Mesendoderm (in vitro differentiated cells): ENCODE data around the gene PET100.

ENCODE experiments used
- DNase-seq: peaks from one replicate; pipeline ENCODE4 v3.0.0; 2013
- H2AK5ac ChIP-seq: 2 replicates; pipeline ENCODE4 v1.6.1; 2013; ENCODE audit warnings: low read length, inconsistent platforms
- H2BK120ac ChIP-seq: 2 replicates; pipeline ENCODE4 v1.6.1; 2013; ENCODE audit warnings: low read depth, mild to moderate bottlenecking, low read length, moderate library complexity, mixed read lengths
- H2BK15ac ChIP-seq: replicated peaks from 2 replicates; pipeline ENCODE4 v1.6.1; 2013; ENCODE audit warnings: low read depth, mild to moderate bottlenecking, moderate library complexity
- H2BK5ac ChIP-seq: 2 replicates; pipeline ENCODE4 v1.6.1; 2013; ENCODE audit warnings: low read length, inconsistent platforms
- H3K18ac ChIP-seq: 2 replicates; pipeline ENCODE4 v1.6.1; 2013; ENCODE audit warnings: mild to moderate bottlenecking, low read length, mixed read lengths
- H3K23ac ChIP-seq: one replicate; pipeline ENCODE4 v1.6.1; 2013; ENCODE audit warnings: low read length
- H3K27ac ChIP-seq: 2 replicates; pipeline ENCODE4 v1.5.1; 2013; ENCODE audit warnings: low read depth, mild to moderate bottlenecking, inconsistent platforms, low read length, moderate library complexity
- H3K27me3 ChIP-seq: 2 replicates; pipeline ENCODE4 v1.6.1; 2013; ENCODE audit warnings: low read length, control low read depth, mild to moderate bottlenecking, inconsistent platforms; ENCODE audit not compliant: insufficient read depth, poor library complexity
- H3K36me3 ChIP-seq: 2 replicates; pipeline ENCODE4 v1.6.1; 2013; ENCODE audit warnings: low read length, inconsistent platforms; ENCODE audit not compliant: control insufficient read depth, insufficient read depth
- H3K4ac ChIP-seq: one replicate; pipeline ENCODE4 v1.6.1; 2013; ENCODE audit warnings: low read depth, mild to moderate bottlenecking, low read length, moderate library complexity
- H3K4me1 ChIP-seq: 2 replicates; pipeline ENCODE4 v1.6.1; 2013; ENCODE audit warnings: low read depth, low read length, inconsistent platforms; ENCODE audit not compliant: control insufficient read depth
- H3K4me2 ChIP-seq: 2 replicates; pipeline ENCODE4 v1.6.1; 2013; ENCODE audit warnings: low read length
- H3K4me3 ChIP-seq: 2 replicates; pipeline ENCODE4 v1.5.1; 2013; ENCODE audit warnings: mild to moderate bottlenecking, low read length
- H3K56ac ChIP-seq: one replicate; pipeline ENCODE4 v1.6.1; 2013; ENCODE audit warnings: low read length
- H3K79me1 ChIP-seq: 2 replicates; pipeline ENCODE4 v1.6.1; 2013; ENCODE audit warnings: low read length, inconsistent platforms
- H3K79me2 ChIP-seq: 2 replicates; pipeline ENCODE4 v1.6.1; 2013; ENCODE audit warnings: mild to moderate bottlenecking, low read length; ENCODE audit not compliant: control insufficient read depth, insufficient read depth
- H3K9ac ChIP-seq: 2 replicates; pipeline ENCODE4 v1.6.1; 2013; ENCODE audit warnings: low read length, inconsistent platforms
- H4K5ac ChIP-seq: one replicate; pipeline ENCODE4 v1.6.1; 2013; ENCODE audit warnings: low read length
- H4K8ac ChIP-seq: one replicate; pipeline ENCODE4 v1.6.1; 2013; ENCODE audit warnings: low read depth, mild to moderate bottlenecking, control low read depth, low read length, moderate library complexity
- WGBS: extraction: QIAGEN DNeasy Blood & Tissue Kit; methylation state at CpG from one replicate; pipeline ENCODE4 v1.1.7; 2013; ENCODE audit warnings: low lambda C conversion rate, missing lambda C conversion rate; ENCODE audit not compliant: insufficient coverage; ENCODE audit errors: extremely low coverage; 5-methylcytosine and 5-hydroxymethylcytosine counted together

PET100 gene

DNA sequence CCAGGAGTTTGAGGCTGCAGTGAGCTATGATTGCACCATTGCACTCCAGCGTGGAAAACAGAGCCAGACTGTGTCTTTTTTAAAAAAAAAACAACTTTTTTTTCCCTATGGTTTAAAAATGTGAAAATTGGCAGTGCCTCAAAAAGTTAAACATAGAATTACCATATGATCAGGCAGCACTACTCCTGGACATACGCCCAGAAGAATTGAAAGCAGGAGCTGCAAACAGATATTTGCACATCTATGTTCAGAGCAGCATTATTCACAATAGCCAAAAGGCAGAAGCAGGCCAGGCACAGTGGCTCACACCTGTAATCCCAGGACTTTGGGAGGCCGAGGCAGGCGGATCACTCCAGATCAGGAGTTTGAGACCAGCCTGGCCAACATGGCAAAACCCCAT lies 35.5 kb downstream of the PET100 start:
- H4K5ac ChIP-seq: no peak overlapping the region
- no peak overlapping the region for H3K9ac ChIP-seq
- H3K79me1 ChIP-seq: no peaks in the 10 kb centered on the region
- no peak overlapping the region for H3K18ac ChIP-seq
- no peak overlapping the region for H3K4ac ChIP-seq
- no peak overlapping the region for H3K27ac ChIP-seq
- H3K4me2 ChIP-seq: no peak overlapping the region
- no peak overlapping the region for H2BK120ac ChIP-seq
- no CpG with 5 or more reads among the region's 4 CpGs for WGBS
- no peaks in the 10 kb centered on the region for H3K36me3 ChIP-seq
- no peak overlapping the region for H2BK5ac ChIP-seq
- H2AK5ac ChIP-seq: no peak overlapping the region
- no peaks in the 10 kb centered on the region for H3K79me2 ChIP-seq
- DNase-seq: no peak
- H3K4me3 ChIP-seq: no peak overlapping the region
- H4K8ac ChIP-seq: no peak overlapping the region
- H3K4me1 ChIP-seq: no peaks in the 10 kb centered on the region
- no peak overlapping the region for H2BK15ac ChIP-seq
- no peak overlapping the region for H3K56ac ChIP-seq
- no peak overlapping the region for H3K23ac ChIP-seq
- H3K27me3 ChIP-seq: no peaks in the 10 kb centered on the region

DNA sequence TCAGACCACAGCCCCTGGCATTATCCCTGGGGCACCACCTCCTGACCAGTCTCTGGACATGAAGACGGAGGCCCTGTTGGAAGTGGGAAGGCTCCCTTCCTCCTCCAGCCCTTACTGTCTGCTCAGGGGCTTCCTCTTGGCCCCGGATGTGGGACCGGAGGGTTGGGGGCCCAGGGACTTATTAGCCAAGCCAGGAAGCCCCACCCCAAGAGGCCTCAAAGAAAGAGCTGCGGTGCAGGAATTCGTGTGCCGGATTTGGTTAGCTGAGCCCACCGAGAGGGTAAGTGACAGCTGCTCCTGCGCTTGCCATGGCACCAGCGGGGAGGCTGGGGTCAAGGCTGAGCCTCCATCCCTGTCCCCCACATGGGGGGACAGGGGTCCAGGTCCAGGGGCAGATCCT lies 39.2 kb downstream of the PET100 start, which contains the start of gene RETN:
TSS of gene RETN (plus strand) at position 208 of the 400 bp plus-strand sequence. CDS start 278 bp downstream, outside the sequence.
- H3K79me2 ChIP-seq: no peaks in the 10 kb centered on the region
- H2BK120ac ChIP-seq: no peak within 1 kb of the TSS
- no peak within 1 kb of the TSS for H3K56ac ChIP-seq
- no peak within 1 kb of the TSS for H3K4me3 ChIP-seq
- no peak within 1 kb of the TSS for H4K8ac ChIP-seq
- no peak for DNase-seq
- WGBS: no CpG with 5 or more reads among the region's 9 CpGs
- no peaks in the 10 kb centered on the region for H3K27me3 ChIP-seq
- H3K18ac ChIP-seq: no peak within 1 kb of the TSS
- no peak within 1 kb of the TSS for H3K4ac ChIP-seq
- H3K4me1 ChIP-seq: no peaks in the 10 kb centered on the region
- no peak within 1 kb of the TSS for H3K23ac ChIP-seq
- H3K4me2 ChIP-seq: no peak within 1 kb of the TSS
- H4K5ac ChIP-seq: no peak within 1 kb of the TSS
- H3K79me1 ChIP-seq: no peaks in the 10 kb centered on the region
- no peak within 1 kb of the TSS for H2BK15ac ChIP-seq
- no peak within 1 kb of the TSS for H3K27ac ChIP-seq
- H2AK5ac ChIP-seq: no peak within 1 kb of the TSS
- H2BK5ac ChIP-seq: no peak within 1 kb of the TSS
- H3K9ac ChIP-seq: no peak within 1 kb of the TSS
- H3K36me3 ChIP-seq: no peaks in the 10 kb centered on the region

DNA sequence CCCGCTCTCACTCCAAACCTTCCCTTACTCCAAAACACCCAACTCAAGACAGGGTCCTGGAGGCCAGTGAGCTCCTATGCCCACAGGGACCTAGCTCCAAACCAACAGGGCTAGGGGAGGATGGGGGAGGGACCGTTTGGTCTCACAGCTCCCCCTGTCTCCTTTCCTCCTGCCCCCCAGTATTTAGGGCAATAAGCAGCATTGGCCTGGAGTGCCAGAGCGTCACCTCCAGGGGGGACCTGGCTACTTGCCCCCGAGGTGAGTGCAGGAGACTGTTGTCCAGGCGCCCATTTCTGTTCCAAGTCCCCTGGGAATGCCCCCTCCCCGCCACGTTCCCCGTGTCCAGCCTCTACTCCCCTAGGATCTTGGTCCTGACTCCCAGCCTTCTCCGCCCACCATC lies 40.0 kb downstream of the PET100 start:
- Histone ChIP-seq H4K5ac (no peak overlapping the region), H3K27me3 (no peaks in the 10 kb centered on the region), H3K4me3 (no peak overlapping the region), H2AK5ac (no peak overlapping the region), H3K36me3 (no peaks in the 10 kb centered on the region), H3K9ac (no peak overlapping the region), H3K4ac (no peak overlapping the region), H3K27ac (no peak overlapping the region), H2BK120ac (no peak overlapping the region), H3K23ac (no peak overlapping the region), H3K56ac (no peak overlapping the region), H3K4me1 (no peaks in the 10 kb centered on the region), H3K18ac (no peak overlapping the region), H3K4me2 (no peak overlapping the region), H3K79me2 (no peaks in the 10 kb centered on the region), H2BK5ac (no peak overlapping the region), H3K79me1 (no peaks in the 10 kb centered on the region), H4K8ac (no peak overlapping the region), H2BK15ac (no peak overlapping the region)
- no peak for DNase-seq
- WGBS: 100% methylated on average over 1 of the region's 9 CpGs

DNA sequence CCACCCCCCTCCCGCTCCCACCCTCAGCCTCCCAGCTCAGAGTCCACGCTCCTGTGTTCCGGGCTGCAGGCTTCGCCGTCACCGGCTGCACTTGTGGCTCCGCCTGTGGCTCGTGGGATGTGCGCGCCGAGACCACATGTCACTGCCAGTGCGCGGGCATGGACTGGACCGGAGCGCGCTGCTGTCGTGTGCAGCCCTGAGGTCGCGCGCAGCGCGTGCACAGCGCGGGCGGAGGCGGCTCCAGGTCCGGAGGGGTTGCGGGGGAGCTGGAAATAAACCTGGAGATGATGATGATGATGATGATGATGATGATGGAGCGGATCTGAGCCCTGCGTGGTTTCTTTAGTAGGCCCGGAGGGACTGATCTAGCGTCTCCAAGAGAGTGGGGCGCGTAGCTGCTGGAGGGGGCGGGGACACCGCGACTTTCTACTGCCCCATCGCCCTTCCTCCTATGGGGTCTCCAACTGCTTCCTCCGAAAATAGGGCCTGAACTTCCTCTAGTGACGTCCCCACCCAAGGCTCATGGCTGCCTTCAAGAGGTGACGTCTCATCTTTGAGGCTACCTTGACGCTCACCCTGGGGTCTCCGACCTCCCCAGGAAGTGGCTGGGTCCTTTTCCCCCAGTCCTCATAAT lies 40.7 kb downstream of the PET100 start:
- Histone ChIP-seq H2BK15ac (no peak overlapping the region), H3K79me2 (no peaks in the 10 kb centered on the region), H3K4ac (no peak overlapping the region), H3K27ac (no peak overlapping the region), H3K27me3 (no peaks in the 10 kb centered on the region), H3K4me2 (peak overlapping the region; percentile 34), H3K9ac (peak overlapping the region; percentile 44), H3K23ac (no peak overlapping the region), H3K36me3 (no peaks in the 10 kb centered on the region), H3K56ac (peak overlapping the region; percentile 60), H2BK5ac (no peak overlapping the region), H4K8ac (no peak overlapping the region), H3K4me1 (no peaks in the 10 kb centered on the region), H2AK5ac (no peak overlapping the region), H3K4me3 (peak overlapping the region; percentile 9), H4K5ac (no peak overlapping the region), H3K79me1 (no peaks in the 10 kb centered on the region), H3K18ac (no peak overlapping the region), H2BK120ac (no peak overlapping the region)
- no peak for DNase-seq
- no CpG with 5 or more reads among the region's 43 CpGs for WGBS

DNA sequence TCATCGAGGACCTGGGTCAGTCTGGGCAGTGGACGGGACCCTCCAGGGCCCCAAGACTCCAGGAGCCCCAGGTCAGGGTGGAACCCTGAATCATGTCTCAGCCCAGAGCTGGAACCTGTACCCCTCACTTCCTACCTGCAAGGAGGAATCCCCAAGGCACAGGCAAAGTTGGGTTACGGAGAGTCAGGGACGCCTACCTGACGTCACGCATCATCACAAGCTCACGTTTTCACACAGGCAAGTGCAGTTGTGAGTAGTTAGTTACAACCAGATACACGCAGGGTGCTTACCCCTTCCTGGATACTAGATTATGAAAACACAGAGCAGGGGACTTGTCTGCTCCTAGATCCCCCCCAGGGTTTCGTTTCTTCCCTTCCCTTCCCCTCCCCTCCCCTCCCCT lies 41.2 kb downstream of the PET100 start:
- Histone ChIP-seq H3K4me3 (no peak overlapping the region), H3K4me1 (no peaks in the 10 kb centered on the region), H3K4me2 (no peak overlapping the region), H3K4ac (no peak overlapping the region), H4K8ac (no peak overlapping the region), H3K36me3 (no peaks in the 10 kb centered on the region), H3K18ac (no peak overlapping the region), H4K5ac (no peak overlapping the region), H2BK5ac (no peak overlapping the region), H3K56ac (no peak overlapping the region), H3K9ac (peak overlapping the region; percentile 44), H3K27ac (no peak overlapping the region), H3K79me2 (no peaks in the 10 kb centered on the region), H3K79me1 (no peaks in the 10 kb centered on the region), H3K23ac (no peak overlapping the region), H2BK120ac (no peak overlapping the region), H2BK15ac (no peak overlapping the region), H3K27me3 (no peaks in the 10 kb centered on the region), H2AK5ac (no peak overlapping the region)
- no peak for DNase-seq
- no CpG with 5 or more reads among the region's 9 CpGs for WGBS

DNA sequence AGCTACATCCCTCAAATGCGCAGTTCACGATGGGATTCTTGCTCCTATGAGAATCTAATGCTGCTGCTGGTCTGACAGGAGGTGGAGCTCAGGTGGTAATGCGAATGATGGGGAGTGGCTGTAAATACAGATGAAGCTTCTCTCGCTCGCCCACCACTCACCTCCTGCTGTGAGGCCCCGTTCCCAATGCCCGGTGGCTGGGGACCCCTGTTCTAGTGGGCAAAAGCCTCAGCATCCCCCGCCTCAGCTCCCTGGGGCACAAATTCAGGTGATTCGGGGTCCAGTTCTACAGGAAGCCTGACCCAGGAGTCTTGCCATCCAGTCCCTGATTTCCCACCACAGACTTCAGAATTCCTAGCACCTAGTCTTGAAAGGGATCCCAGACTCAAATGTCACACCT lies 42.9 kb downstream of the PET100 start:
- no peak overlapping the region for H3K56ac ChIP-seq
- H3K9ac ChIP-seq: no peak overlapping the region
- no peak for DNase-seq
- no peak overlapping the region for H2BK15ac ChIP-seq
- H3K4me3 ChIP-seq: no peak overlapping the region
- H3K4me1 ChIP-seq: no peaks in the 10 kb centered on the region
- no CpG with 5 or more reads among the region's 9 CpGs for WGBS
- H3K79me2 ChIP-seq: no peaks in the 10 kb centered on the region
- no peak overlapping the region for H2BK5ac ChIP-seq
- H3K27ac ChIP-seq: no peak overlapping the region
- no peak overlapping the region for H2AK5ac ChIP-seq
- H3K4ac ChIP-seq: no peak overlapping the region
- no peaks in the 10 kb centered on the region for H3K36me3 ChIP-seq
- H4K5ac ChIP-seq: no peak overlapping the region
- H3K27me3 ChIP-seq: no peaks in the 10 kb centered on the region
- no peak overlapping the region for H2BK120ac ChIP-seq
- H3K23ac ChIP-seq: no peak overlapping the region
- no peak overlapping the region for H4K8ac ChIP-seq
- H3K18ac ChIP-seq: no peak overlapping the region
- H3K4me2 ChIP-seq: no peak overlapping the region
- H3K79me1 ChIP-seq: no peaks in the 10 kb centered on the region
